G401.6 (cell line): ENCODE measurements around the gene ANKLE2.
"Not testable (repeated sequence)": the region's sequence is repeated elsewhere in the genome, so short reads cannot be mapped to it uniquely, and the experiment has no call there.

Source experiments
- FAIRE-seq: peaks from 2 replicates; lab custom pipeline; 2012; peaks lifted over from hg19 to GRCh38; lab: Jason Lieb, UNC

The ANKLE2 gene

DNA sequence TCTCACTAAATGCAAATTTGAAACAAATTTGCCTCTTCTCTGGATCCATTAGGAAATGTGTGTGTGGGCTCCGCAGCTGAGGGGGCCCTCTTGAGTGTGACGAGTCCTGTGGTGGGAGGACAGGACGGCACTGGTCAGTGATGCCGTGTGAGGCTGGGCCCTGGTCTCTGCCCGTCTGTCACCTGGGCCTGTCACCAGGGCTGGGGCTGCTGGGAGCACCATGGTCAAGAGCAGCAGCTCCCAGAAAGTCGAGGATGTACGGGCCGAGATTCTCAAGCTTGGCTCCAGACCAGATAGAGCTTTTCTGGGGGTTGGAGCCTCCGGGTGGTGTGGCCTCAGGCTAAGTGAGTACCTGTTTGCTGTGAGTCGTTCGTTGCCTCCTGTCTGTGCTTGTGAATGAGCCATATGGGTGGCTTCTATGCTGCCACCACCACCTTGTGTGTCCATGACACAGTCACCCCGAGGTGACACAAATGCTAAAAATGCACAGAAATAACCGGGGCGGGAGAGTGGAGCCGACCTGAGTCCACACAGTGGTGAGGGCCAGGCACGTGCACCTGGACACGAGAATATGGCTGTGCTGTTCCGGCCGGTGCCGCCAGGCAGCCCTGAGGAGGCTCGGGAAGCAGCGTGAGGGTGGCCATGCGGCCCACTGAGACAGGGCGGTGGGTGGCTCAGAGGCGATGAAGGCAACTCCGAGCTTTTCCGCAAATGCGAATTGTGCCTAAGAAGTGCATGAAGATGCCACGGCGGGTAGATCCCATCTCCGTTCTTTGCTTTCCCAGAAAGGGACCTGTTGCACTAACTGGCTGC lies 42.3 kb downstream of the ANKLE2 start:
- no peak for FAIRE-seq

DNA sequence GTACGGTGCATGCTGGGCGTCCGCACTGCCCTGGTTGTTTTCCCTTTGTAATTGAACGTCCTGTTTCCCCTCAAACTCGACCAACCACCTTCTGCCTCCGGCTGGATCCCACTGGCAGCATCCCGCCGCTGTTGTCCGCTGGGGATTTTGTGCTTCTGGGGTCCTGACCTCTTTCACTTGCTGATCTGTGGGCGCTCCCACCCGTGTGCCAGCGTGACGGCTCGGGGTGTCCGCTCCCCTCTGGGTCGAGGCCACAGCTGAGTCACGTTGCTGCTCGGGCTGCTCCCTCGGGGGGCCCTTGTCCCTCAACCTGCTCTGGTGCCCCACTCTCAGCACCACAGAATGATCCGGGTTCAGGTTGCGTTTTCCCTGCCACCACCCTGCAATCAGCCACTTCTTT lies 43.0 kb downstream of the ANKLE2 start:
- no peak for FAIRE-seq

DNA sequence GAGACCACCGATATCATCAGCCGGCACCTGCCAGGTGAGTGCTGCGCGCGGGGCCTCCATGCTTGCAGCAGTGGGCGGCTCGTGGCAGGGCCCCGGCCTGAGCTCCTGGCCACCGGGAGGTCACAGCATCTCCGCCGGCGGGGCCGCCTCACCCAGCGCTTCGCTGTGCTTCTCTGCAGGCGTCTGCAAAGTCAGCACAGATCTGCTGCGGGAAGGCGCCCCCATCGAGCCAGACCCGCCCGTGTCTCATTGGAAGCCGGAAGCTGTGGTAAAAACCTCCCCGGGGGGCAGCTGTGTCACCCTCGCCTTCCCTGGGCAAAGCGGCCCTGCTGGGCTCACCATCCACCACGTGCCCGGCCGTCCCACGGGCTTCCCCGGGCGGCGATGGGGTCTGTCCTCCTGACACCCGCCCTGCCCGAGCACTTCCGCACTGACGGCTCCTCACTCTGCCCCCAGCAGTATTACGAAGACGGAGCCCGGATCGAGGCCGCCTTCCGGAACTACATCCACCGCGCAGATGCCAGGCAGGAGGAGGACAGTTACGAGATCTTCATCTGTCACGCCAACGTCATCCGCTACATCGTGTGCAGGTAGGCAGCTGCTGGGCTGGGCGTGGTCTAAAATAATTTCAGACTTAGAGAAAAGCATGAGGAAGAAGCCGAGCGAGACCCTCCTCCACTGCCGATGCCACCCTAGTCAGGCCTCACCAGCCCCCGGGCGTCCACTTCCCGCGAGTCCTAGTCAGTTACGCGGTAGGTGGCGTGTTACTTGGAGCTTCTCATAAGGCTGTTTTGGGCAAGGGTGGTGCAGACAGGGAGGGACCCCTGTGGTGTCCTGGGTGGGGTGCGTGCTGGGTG lies 43.9 kb downstream of the ANKLE2 start:
- FAIRE-seq = no peak

DNA sequence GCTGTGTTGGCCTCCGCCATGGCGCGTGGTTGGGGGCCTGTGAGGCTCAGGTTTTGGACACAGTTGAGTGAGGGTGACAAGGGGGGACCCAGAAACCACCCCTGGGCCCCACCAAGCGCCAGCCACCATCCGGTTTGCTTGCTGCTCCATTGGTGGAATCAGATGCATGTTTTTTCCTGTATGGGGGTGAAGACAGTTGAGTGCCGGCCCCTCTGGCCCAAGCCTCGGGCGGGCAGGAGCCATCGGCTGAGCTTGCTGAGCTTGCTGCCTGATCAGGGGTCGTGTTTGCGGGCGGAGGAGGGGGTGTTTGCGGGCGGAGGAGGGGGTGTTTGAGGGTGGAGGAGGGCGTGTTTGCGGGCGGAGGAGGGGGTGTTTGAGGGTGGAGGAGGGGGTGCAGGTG lies 44.6 kb downstream of the ANKLE2 start:
- no peak for FAIRE-seq

DNA sequence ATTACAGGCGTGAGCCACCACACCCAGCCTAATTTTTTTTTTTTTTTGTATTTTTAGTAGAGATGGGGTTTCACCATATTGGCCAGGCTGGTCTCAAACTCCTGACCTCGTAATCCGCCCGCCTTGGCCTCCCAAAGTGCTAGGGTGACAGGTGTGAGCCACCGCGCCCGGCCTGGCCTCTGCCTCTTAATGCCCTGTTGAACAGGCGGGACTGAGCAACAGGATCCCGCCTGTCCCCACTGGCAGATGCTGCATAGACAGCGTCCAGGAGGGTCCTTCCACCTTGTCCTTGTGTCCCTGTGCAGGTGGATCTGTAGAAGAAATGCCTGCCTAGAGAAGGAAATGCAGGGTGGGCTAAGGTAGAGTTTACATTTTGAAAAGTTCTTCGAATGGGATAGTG lies 45.3 kb downstream of the ANKLE2 start:
- no peak for FAIRE-seq

DNA sequence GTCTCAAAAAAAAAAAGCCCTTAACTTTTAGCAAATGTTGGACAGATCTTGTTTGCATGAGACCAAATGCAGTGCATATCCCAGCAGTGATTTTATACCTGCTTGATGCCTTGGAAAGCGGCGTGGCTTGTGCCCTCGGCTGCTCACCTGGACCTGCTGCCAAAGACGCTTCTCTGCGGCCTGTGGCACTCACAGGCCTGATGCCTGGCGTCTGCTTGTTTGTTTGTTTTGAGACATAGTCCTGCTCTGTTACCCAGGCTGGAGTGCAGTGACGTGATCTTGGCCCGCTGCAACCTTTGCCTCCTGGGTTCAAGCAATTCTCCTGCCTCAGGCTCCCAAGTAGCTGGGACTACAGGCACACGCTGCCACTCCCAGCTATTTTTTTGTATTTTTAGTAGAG lies 45.8 kb downstream of the ANKLE2 start:
- FAIRE-seq = no peak

DNA sequence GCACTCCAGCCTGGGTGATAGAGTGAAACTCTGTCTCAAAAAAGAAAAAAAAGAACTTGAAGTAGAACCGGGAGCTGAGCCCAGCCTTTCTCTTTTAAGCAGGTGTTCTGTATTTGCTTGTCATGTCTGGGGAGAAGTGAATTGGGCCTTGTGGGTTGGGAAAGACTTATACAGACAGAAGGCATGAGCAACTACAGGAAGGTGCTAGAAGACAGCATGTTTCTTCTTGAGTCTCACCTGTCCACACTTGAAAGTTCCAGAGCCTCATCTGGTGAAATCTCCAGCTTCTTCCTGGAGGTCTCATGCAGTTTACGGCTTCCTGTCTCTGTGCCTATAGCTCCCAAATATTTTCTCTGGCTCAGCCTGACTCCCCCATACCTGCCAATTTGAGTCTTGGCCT lies 48.5 kb downstream of the ANKLE2 start:
- no peak for FAIRE-seq

DNA sequence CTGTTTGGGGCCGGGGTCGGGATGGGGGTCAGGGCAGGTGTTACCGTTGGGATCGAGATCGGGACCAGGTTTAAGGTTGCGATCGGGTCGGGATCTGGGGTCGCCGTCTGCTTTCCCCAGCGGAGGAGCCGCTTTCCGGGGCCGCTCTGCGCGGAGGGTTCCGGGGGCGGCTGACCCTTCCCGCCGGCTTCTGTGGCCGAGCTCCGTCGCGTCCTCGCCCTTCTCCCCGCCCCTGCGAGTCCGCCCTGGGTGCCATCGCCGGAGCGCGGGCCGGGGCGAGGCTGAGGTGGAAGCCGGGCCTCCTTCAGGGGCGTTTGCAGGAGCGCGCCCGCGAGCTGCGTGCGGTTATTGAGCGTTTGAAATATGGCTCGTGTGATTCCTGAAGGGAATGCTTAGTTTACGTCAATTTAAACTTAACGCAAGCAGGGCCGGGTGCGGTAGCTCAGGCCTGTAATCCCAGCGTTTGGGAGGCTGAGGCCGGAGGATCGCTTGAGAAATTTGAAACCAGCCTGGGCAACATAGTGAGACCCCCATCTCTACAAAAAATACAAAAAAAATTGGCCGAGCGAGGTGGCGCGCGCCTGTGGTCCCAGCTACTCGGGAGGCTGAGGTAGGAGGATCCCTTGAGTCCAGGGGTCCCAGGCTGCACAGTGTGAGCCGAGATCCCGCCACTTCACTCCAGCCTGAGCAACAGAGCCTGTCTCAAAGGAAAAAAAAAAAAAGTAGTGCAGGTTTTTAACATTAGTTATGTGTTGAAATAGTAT lies 50.4 kb downstream of the ANKLE2 start:
- FAIRE-seq = no peak

DNA sequence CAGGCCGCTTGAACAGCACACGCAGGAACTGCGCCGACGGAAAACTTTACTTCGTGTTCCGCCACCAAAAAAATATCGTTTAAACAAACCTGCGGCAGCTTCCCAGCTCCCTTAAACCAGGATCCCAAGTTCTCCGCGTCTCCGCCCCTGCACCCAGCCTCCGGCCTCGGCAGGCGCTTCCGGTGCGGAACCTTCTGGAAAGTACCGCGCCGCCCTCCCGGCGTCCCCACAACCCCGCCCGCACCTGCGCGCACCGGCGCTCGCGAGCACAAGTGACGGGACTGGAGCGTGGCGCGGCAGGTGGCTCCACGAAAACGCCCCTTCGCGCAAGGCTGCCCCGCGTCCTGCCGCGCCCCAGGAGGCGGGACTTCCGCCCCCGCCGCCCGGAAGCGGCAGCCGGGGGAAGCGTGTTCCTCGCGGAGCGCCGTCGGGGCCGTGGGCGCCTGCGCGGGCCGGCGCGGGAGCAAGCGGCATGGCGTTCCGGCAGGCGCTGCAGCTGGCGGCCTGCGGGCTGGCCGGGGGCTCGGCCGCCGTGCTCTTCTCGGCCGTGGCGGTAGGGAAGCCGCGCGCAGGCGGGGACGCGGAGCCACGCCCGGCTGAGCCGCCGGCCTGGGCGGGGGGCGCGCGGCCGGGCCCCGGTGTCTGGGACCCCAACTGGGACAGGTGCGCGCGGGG lies 51.1 kb downstream of the ANKLE2 start, which contains the start of gene PGAM5:
TSS of gene PGAM5 (plus strand) at position 438 of the 675 bp plus-strand sequence. CDS start at position 473, 35 bp downstream.
- FAIRE-seq = no peak

DNA sequence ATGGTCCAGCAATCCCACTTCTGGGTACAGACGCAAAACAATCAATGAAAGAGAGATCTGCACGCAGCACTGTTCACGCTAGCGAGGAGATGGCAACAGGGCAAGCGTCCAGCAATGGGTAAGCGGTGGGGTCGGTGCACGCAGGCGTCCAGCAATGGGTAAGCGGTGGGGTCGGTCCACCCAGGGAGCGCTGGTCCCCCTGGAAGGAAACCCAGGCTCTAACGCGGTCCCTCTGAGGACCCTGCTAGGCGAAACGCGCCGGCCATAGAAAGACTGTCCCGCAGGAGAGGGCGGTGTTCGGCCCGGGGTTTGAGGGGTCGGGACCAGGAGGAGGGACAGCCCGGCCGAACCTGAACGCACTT lies 51.6 kb downstream of the ANKLE2 start:
- FAIRE-seq = no peak

DNA sequence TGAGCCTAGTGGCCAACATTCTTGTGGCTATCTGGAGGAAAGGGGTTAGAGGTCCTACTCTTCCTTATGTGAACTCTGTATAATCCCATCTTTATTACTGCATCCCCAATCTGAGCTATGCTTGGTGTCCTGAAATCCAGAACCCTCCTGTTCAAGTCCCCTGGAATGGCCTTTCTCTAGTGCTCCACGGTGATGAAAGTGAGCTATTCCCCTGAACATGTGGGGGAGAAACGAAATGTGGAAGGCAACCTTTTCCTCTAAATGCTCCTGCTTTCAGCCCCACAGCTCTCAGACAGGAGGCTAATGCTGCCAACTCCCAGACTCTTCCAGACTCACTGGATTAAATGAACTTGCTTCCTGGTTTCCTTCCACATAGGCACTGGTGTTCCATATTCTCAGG lies 53.5 kb downstream of the ANKLE2 start:
- FAIRE-seq = no peak

DNA sequence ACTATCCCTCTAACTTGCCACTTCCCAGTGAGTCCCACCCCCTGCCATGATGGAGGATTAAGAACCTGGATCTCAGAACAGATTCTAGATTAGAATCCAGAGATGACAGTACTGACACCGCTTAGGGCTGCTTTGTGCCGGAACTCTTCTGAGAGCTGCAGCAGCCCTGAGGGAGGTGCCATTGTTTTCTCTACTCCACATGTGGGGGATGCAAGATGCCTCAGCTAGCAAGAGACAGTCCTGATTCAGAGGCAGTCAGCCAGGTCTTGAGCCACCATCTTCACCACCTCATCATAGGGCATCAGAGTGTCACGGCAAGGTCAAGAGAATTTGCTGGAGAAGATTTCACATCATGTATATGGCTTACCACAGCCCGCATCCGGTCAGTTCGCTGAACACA lies 54.4 kb downstream of the ANKLE2 start:
- FAIRE-seq = no peak

DNA sequence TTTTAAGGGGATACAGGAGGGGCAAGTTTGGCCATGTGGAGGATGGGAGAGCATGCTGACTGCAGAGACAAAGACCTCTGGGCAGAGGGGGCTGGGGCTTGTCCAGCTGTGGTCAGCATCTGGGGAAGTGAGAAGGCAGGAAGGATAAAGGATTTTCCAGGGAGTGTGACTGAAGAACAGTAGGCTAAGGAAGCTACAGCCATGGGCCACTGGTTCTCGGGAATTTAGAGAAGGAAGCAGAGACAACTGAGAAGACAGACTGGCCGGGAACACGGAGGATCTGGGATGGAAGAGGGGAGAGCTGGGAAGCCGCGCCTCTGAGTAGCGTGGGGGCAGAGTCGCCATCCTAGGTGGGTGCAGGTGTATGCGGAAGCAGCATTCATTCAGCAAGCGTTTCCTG lies 58.0 kb downstream of the ANKLE2 start:
- FAIRE-seq = no peak

DNA sequence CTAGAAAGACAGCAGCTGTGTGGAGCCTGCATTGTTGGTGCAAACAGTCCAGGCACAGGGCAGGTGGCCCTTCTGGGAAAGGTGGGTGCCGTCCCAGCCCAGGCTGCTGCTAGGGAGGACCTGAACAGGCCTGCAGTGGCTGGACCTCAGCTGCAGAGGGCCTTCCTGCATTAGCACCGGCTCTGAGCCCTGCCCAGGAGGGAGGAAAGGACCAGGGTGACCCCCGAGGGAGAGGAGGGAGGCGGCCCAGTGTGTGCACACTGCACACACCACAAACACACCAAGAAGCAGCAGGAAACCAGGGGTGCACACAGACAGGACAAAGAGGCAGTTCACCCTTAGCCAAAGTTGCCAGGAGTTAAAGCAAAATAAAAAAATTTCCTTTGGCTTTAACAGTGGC lies 59.0 kb downstream of the ANKLE2 start:
- no peak for FAIRE-seq

DNA sequence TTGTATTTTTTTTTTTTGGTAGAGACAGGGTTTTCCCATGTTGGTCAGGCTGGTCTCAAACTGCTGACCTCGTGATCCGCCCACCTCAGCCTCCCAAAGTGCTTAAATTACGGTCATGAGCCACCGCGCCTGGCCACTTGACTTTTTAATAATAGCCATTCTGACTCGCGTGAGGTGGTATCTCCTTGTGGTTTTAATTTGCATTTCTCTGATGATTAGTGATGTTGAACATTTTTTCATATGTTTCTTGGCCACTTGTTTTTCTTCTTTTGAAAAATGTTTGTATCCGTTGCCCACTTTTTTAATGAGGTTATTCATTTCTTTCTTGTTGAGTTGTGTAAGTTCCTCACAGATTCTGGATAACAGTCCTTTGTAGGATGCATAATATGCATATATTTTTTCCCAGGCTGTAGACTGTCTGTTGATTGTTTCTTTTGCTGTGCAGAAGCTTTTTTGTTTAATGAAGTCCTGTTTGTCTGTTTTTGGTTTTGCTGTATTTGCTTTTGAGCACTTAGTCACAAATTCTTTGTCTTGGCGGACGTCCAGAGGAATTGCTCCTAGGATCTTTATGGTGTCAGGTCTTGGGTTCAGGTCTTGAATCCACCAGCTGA lies 61.3 kb downstream of the ANKLE2 start:
- no peak for FAIRE-seq

DNA sequence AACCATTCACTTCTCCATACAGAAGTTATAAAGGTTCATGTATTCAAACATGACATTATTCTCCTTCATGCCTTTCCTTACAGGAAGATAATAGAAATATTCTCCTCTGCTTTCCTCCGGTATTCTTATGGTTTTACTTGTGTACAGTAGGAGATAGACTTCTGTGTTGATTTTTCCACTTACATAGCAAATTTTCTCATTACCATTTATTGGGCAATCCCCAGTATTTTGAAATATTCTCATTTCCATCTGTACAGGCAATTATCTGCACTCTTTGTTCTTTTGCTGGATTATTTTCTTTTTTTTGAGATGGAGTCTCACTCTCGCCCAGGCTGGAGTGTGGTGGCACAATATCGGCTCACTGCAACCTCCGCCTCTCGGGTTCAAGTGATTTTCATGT lies 63.3 kb downstream of the ANKLE2 start:
- no peak for FAIRE-seq

DNA sequence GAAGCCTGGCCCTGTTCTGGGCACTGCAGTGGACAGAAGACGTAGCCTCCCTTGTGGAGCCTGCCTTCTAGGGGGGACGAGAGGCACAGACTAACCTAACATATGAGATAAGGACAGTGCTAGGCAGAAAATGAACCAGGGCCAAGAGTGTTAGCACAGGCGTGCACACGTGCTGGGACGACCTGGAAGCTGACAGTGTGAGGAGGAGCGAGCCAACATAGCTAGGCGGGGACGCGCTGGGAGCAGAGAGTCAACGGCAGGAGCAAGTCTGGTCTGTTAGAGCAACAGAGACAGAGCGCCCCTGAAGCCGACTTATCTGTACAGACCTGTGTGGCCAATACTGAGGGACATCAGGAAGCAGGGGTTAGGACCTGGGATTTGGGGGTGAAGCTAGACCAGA lies 66.2 kb downstream of the ANKLE2 start:
- no peak for FAIRE-seq

DNA sequence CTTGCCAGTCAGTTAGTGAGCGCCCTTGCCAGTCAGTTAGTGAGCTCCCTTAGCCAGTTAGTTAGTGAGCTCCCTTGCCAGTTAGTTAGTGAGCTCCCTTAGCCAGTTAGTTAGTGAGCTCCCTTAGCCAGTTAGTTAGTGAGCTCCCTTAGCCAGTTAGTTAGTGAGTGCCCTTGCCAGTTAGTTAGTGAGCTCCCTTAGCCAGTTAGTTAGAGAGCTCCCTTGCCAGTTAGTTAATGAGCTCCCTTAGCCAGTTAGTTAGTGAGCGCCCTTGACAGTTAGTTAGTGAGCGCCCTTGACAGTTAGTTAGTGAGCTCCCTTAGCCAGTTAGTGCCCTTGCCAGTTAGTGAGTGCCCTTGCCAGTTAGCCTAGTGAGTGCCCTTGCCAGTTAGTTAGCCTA lies 66.7 kb downstream of the ANKLE2 start:
- FAIRE-seq = not testable (repeated sequence)

DNA sequence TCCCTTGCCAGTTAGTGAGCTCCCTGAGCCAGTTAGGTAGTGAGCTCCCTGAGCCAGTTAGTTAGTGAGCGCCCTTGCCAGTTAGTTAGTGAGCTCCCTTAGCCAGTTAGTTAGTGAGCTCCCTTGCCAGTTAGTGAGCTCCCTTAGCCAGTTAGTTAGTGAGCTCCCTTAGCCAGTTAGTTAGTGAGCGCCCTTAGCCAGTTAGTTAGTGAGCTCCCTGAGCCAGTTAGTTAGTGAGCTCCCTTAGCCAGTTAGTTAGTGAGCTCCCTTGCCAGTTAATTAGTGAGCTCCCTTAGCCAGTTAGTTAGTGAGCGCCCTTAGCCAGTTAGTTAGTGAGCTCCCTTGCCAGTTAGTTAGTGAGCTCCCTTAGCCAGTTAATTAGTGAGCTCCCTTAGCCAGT lies 69.6 kb downstream of the ANKLE2 start:
- not testable (repeated sequence) for FAIRE-seq

DNA sequence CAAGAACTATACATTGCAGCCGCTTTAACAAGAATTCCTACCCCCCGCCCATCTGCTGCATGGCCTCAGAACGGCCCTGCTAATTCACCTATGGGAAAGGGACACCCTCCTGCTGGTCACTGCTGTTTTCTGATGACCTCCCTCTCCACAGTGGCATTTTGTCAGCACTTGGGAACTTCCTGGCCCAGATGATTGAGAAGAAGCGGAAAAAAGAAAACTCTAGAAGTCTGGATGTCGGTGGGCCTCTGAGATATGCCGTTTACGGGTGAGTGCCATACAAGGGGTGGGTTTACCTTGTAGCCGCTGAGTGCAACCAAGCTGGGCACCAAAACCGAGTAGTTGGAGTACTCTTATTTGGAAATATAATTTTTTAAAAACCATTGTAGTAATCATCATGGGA lies 71.5 kb downstream of the ANKLE2 start:
- FAIRE-seq = no peak

DNA sequence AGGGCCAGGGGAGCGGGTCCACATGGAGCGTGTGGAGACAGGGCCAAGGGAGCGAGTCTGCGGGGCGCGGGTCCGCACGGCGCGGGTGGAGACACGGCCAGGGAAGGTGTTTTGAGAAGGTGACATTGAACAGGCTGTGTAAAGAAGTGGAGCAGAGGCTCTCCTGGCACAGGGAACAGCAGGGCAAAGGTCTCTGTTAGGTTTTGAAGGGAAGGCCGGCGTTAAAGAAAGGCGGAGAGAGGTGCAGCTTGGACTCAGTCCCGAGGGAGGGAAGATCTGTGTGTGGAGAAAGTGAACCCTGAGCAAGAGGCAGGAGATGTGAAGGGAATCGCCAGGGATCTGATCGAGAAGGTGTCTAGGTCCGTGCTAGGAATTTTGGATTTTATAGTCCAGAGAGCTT lies 72.4 kb downstream of the ANKLE2 start:
- no peak for FAIRE-seq
